Measurements from ENCODE around the gene KRT76.

KRT76 gene

GRCh38 chr12:52728374-52728773, 48.8 kb downstream of the KRT76 start:
- DNase-seq, result no peak

- no peak for DNase-seq
Measured at GRCh38 chr12:52727037-52727436, 50.1 kb downstream of the KRT76 start.

- DNase-seq, result no peak
Measured at GRCh38 chr12:52726451-52726850, 50.7 kb downstream of the KRT76 start.

GRCh38 chr12:52724384-52724783, 52.8 kb downstream of the KRT76 start:
- DNase-seq, result no peak

- DNase-seq, result no peak
Measured at GRCh38 chr12:52722680-52723079, 54.5 kb downstream of the KRT76 start.

GRCh38 chr12:52721838-52722470, 55.2 kb downstream of the KRT76 start:
- peak in 1 of 4 experiments; percentile 10 for DNase-seq

- no peak for DNase-seq
Measured at GRCh38 chr12:52720365-52720886, 56.7 kb downstream of the KRT76 start.

All from suppressor macrophage (primary cell).